Measurements from ENCODE around the gene NR6A1. TPM values are rescaled to one million over a fixed set of nuclear protein-coding genes. Genes with fewer than 3 reads are reported as not detected.
A peak's percentile ranks its signal among the peaks of the same experiment; 100 is the strongest.

The NR6A1 gene
- polyA plus RNA-seq, 2 donors = 0.68 to 1.4 TPM

DNA sequence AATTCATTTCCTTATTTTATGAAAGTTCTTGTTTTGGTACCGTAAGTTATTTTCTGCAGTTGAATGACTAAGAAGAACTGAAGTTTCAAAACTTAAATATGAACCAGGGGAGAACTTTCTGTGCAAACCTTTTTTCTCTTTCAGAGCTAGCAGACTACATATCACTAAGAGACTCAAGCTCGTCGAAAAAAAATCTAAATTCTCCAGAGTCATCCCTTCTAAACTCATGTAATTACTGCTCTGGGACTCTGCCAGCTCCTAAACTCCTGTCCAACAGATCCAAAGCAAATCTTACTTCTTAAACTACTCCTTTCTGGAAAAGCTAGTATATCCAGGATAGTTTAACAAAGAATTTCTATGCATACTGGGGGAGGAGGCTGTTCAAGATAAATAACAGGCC is 176.9 kb downstream of the NR6A1 start:
- no peak overlapping the region for H3K27ac ChIP-seq (ENCODE audit: low read depth in 2 of 2, low read length in 1 of 2)
- H3K4me3 ChIP-seq (ENCODE audit: low read depth in 1 of 2, low read length in 2 of 2) = no peak overlapping the region
- H3K4me1 ChIP-seq (ENCODE audit: control insufficient read depth in 2 of 2, insufficient read depth in 2 of 2, low read length in 1 of 2) = peaks cover 2 to 3% of the 10 kb centered on the region in 2 donors
- H3K36me3 ChIP-seq (ENCODE audit: control insufficient read depth in 2 of 2, insufficient read depth in 2 of 2, low read length in 1 of 2) = no peaks in the 10 kb centered on the region
- H3K27me3 ChIP-seq (ENCODE audit: control insufficient read depth in 1 of 2, insufficient read depth in 2 of 2, low read length in 2 of 2) = no peaks in the 10 kb centered on the region
- no peaks in the 10 kb centered on the region for H3K9me3 ChIP-seq (ENCODE audit: control insufficient read depth in 2 of 2, insufficient read depth in 1 of 2, low read depth in 1 of 2, low read length in 1 of 2)
- WGBS, 2 donors = 43 to 49% methylated on average over 3 of the region's 3 CpGs

DNA sequence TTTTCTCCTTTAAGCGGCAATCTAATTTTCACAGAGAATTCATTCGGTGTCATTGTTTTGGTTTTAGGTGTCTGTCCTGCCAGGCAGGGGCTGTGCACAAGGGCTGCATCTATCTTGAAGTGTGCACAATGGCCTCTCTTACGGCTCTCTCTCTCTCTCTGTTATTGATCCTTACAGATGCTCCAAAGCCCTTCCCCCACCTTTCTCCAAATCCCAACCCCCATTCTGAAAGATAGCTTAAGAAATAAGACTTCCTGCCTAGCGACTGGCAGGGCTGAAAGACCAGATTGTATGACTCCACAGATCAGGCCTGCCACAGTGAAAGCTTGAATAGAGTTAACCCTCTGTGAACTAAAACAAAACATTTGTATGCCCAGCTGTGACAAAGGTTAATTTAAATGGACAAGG is 177.5 kb downstream of the NR6A1 start:
- no peaks in the 10 kb centered on the region for H3K27me3 ChIP-seq (ENCODE audit: control insufficient read depth in 1 of 2, insufficient read depth in 2 of 2, low read length in 2 of 2)
- H3K4me3 ChIP-seq (ENCODE audit: low read depth in 1 of 2, low read length in 2 of 2) = no peak overlapping the region
- H3K9me3 ChIP-seq (ENCODE audit: control insufficient read depth in 2 of 2, insufficient read depth in 1 of 2, low read depth in 1 of 2, low read length in 1 of 2) = no peaks in the 10 kb centered on the region
- peaks cover 2 to 3% of the 10 kb centered on the region in 2 donors for H3K4me1 ChIP-seq (ENCODE audit: control insufficient read depth in 2 of 2, insufficient read depth in 2 of 2, low read length in 1 of 2)
- no peaks in the 10 kb centered on the region for H3K36me3 ChIP-seq (ENCODE audit: control insufficient read depth in 2 of 2, insufficient read depth in 2 of 2, low read length in 1 of 2)
- 54 to 61% methylated on average over 4 of the region's 4 CpGs for WGBS, 2 donors
- H3K27ac ChIP-seq (ENCODE audit: low read depth in 2 of 2, low read length in 1 of 2) = no peak overlapping the region

- Histone ChIP-seq H3K36me3 (ENCODE audit: control insufficient read depth in 2 of 2, insufficient read depth in 2 of 2, low read length in 1 of 2) (no peaks in the 10 kb centered on the region), H3K9me3 (ENCODE audit: control insufficient read depth in 2 of 2, insufficient read depth in 1 of 2, low read depth in 1 of 2, low read length in 1 of 2) (no peaks in the 10 kb centered on the region), H3K27ac (ENCODE audit: low read depth in 2 of 2, low read length in 1 of 2) (no peak overlapping the region), H3K27me3 (ENCODE audit: control insufficient read depth in 1 of 2, insufficient read depth in 2 of 2, low read length in 2 of 2) (no peaks in the 10 kb centered on the region), H3K4me3 (ENCODE audit: low read depth in 1 of 2, low read length in 2 of 2) (no peak overlapping the region), H3K4me1 (ENCODE audit: control insufficient read depth in 2 of 2, insufficient read depth in 2 of 2, low read length in 1 of 2) (peaks cover 2 to 3% of the 10 kb centered on the region in 2 donors)
- WGBS, 2 donors = 77 to 87% methylated on average over 3 of the region's 3 CpGs
Measured at GRCh38 chr9:124593200-124593599, 177.9 kb downstream of the NR6A1 start.

DNA sequence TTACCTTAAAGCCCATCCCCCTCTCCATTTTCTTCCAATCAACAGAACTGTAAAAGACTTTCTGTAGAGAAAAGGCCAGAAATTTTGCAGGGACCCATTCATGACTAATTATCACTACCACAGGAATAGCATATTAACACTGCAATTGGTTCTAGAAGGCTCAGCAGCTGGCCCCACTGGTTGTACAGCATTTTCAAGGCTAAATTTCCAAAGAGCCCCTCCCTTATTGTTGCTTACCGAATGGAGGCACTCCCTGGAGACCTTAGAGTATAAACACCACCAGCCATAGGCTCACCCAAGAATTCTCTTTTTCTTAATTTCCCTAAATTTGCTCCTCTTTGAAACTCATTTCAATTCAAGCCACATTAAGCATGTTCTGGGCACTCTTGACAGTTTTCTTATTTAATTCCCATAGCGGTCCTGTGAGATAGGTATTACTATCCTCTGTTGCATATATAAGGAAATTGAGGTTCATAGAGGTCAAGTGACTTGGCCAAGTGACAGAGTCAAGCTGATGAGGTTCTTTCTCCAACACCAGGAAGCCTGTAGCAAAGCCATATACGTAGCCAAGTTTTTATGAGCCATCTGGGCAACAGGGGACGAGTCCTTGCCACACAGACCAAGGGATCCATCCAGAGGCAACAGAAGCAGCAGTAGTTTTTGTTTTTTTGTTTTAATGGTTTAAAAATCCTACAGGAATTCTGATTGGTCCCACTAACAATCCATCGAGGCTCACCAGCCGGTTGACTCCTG is 180.0 kb downstream of the NR6A1 start:
- H3K27ac ChIP-seq (ENCODE audit: low read depth in 2 of 2, low read length in 1 of 2) = peak overlapping the region; percentile 68 to 85
- peaks cover 0 to 3% of the 10 kb centered on the region in 2 donors for H3K4me1 ChIP-seq (ENCODE audit: control insufficient read depth in 2 of 2, insufficient read depth in 2 of 2, low read length in 1 of 2)
- no peaks in the 10 kb centered on the region for H3K27me3 ChIP-seq (ENCODE audit: control insufficient read depth in 1 of 2, insufficient read depth in 2 of 2, low read length in 2 of 2)

GRCh38 chr9:124584631-124585030 is 186.5 kb downstream of the NR6A1 start:
- no peaks in the 10 kb centered on the region for H3K4me1 ChIP-seq (ENCODE audit: control insufficient read depth in 2 of 2, insufficient read depth in 2 of 2, low read length in 1 of 2)
- H3K4me3 ChIP-seq (ENCODE audit: low read depth in 1 of 2, low read length in 2 of 2) = no peak overlapping the region
- no peaks in the 10 kb centered on the region for H3K36me3 ChIP-seq (ENCODE audit: control insufficient read depth in 2 of 2, insufficient read depth in 2 of 2, low read length in 1 of 2)
- H3K9me3 ChIP-seq (ENCODE audit: control insufficient read depth in 2 of 2, insufficient read depth in 1 of 2, low read depth in 1 of 2, low read length in 1 of 2) = no peaks in the 10 kb centered on the region
- no peak overlapping the region for H3K27ac ChIP-seq (ENCODE audit: low read depth in 2 of 2, low read length in 1 of 2)
- H3K27me3 ChIP-seq (ENCODE audit: control insufficient read depth in 1 of 2, insufficient read depth in 2 of 2, low read length in 2 of 2) = no peaks in the 10 kb centered on the region
- WGBS, 2 donors = 81 to 89% methylated on average over 5 of the region's 5 CpGs

More for the DNA sequence above, 180.0 kb downstream of the NR6A1 start:
- no peaks in the 10 kb centered on the region for H3K36me3 ChIP-seq (ENCODE audit: control insufficient read depth in 2 of 2, insufficient read depth in 2 of 2, low read length in 1 of 2)
- 65 to 72% methylated on average over 6 of the region's 6 CpGs for WGBS, 2 donors
- H3K4me3 ChIP-seq (ENCODE audit: low read depth in 1 of 2, low read length in 2 of 2) = no peak overlapping the region
- H3K9me3 ChIP-seq (ENCODE audit: control insufficient read depth in 2 of 2, insufficient read depth in 1 of 2, low read depth in 1 of 2, low read length in 1 of 2) = no peaks in the 10 kb centered on the region

- no peaks in the 10 kb centered on the region for H3K9me3 ChIP-seq (ENCODE audit: control insufficient read depth in 2 of 2, insufficient read depth in 1 of 2, low read depth in 1 of 2, low read length in 1 of 2)
- no peaks in the 10 kb centered on the region for H3K4me1 ChIP-seq (ENCODE audit: control insufficient read depth in 2 of 2, insufficient read depth in 2 of 2, low read length in 1 of 2)
- no peaks in the 10 kb centered on the region for H3K36me3 ChIP-seq (ENCODE audit: control insufficient read depth in 2 of 2, insufficient read depth in 2 of 2, low read length in 1 of 2)
- H3K27me3 ChIP-seq (ENCODE audit: control insufficient read depth in 1 of 2, insufficient read depth in 2 of 2, low read length in 2 of 2) = no peaks in the 10 kb centered on the region
- H3K4me3 ChIP-seq (ENCODE audit: low read depth in 1 of 2, low read length in 2 of 2) = no peak overlapping the region
- H3K27ac ChIP-seq (ENCODE audit: low read depth in 2 of 2, low read length in 1 of 2) = no peak overlapping the region
- 70 to 79% methylated on average over 1 of the region's 1 CpG for WGBS, 2 donors
Measured at GRCh38 chr9:124583134-124583533, 188.0 kb downstream of the NR6A1 start.

GRCh38 chr9:124580186-124580585 is 190.9 kb downstream of the NR6A1 start:
- no peaks in the 10 kb centered on the region for H3K36me3 ChIP-seq (ENCODE audit: control insufficient read depth in 2 of 2, insufficient read depth in 2 of 2, low read length in 1 of 2)
- 96 to 98% methylated on average over 1 of the region's 1 CpG for WGBS, 2 donors
- no peaks in the 10 kb centered on the region for H3K27me3 ChIP-seq (ENCODE audit: control insufficient read depth in 1 of 2, insufficient read depth in 2 of 2, low read length in 2 of 2)
- no peak overlapping the region for H3K4me3 ChIP-seq (ENCODE audit: low read depth in 1 of 2, low read length in 2 of 2)
- H3K4me1 ChIP-seq (ENCODE audit: control insufficient read depth in 2 of 2, insufficient read depth in 2 of 2, low read length in 1 of 2) = no peaks in the 10 kb centered on the region
- no peak overlapping the region for H3K27ac ChIP-seq (ENCODE audit: low read depth in 2 of 2, low read length in 1 of 2)
- no peaks in the 10 kb centered on the region for H3K9me3 ChIP-seq (ENCODE audit: control insufficient read depth in 2 of 2, insufficient read depth in 1 of 2, low read depth in 1 of 2, low read length in 1 of 2)

GRCh38 chr9:124576751-124577150 is 194.4 kb downstream of the NR6A1 start:
- Histone ChIP-seq H3K4me1 (ENCODE audit: control insufficient read depth in 2 of 2, insufficient read depth in 2 of 2, low read length in 1 of 2) (no peaks in the 10 kb centered on the region), H3K27ac (ENCODE audit: low read depth in 2 of 2, low read length in 1 of 2) (no peak overlapping the region), H3K36me3 (ENCODE audit: control insufficient read depth in 2 of 2, insufficient read depth in 2 of 2, low read length in 1 of 2) (no peaks in the 10 kb centered on the region), H3K9me3 (ENCODE audit: control insufficient read depth in 2 of 2, insufficient read depth in 1 of 2, low read depth in 1 of 2, low read length in 1 of 2) (no peaks in the 10 kb centered on the region), H3K27me3 (ENCODE audit: control insufficient read depth in 1 of 2, insufficient read depth in 2 of 2, low read length in 2 of 2) (no peaks in the 10 kb centered on the region), H3K4me3 (ENCODE audit: low read depth in 1 of 2, low read length in 2 of 2) (no peak overlapping the region)
- WGBS, 2 donors = 92 to 97% methylated on average over 6 of the region's 6 CpGs

DNA sequence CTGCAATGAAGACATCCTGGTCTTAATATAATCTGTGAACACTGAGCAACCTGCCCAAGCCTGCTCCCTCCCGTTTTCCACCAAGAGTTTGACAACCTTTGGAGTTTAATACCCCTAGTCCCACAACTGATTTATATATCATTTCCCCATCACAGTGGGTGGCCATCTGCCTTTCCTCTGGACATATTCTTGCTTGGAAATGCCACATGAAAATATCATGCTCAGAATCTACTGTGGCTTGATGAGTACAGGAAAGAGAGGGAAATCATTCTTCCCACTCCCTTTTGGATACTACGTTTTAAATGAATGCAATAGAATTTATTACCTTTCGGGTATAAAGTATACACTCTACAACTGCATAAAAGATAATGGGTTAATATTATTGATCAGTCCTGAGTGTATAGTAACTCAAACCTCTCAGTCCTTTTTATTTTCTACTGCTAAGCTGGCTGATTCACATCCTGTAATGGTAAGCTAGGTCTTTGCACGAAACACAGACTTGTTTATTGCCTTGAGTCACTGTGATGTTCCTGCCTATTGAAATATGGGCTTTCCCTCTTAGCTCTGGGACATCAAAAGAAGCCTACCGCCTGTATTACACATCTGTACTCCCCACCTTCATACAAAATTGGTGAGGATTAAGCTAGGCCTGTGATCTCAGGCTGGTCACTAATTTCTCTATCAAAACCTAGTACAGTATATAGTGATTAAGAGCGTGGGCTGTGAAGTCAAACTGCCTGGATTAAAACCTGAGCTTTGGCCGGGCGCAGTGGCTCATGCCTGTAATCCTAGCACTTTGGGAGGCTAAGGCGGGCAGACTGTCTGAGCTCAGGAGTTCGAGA is 196.4 kb downstream of the NR6A1 start:
- 64 to 71% methylated on average over 10 of the region's 10 CpGs for WGBS, 2 donors
- H3K27ac ChIP-seq (ENCODE audit: low read depth in 2 of 2, low read length in 1 of 2) = peak overlapping the region in 1 of 2 donors; percentile 24

More for the DNA sequence above, 196.4 kb downstream of the NR6A1 start:
- no peak overlapping the region for H3K4me3 ChIP-seq (ENCODE audit: low read depth in 1 of 2, low read length in 2 of 2)
- H3K27me3 ChIP-seq (ENCODE audit: control insufficient read depth in 1 of 2, insufficient read depth in 2 of 2, low read length in 2 of 2) = no peaks in the 10 kb centered on the region
- no peaks in the 10 kb centered on the region for H3K4me1 ChIP-seq (ENCODE audit: control insufficient read depth in 2 of 2, insufficient read depth in 2 of 2, low read length in 1 of 2)
- H3K36me3 ChIP-seq (ENCODE audit: control insufficient read depth in 2 of 2, insufficient read depth in 2 of 2, low read length in 1 of 2) = no peaks in the 10 kb centered on the region
- no peaks in the 10 kb centered on the region for H3K9me3 ChIP-seq (ENCODE audit: control insufficient read depth in 2 of 2, insufficient read depth in 1 of 2, low read depth in 1 of 2, low read length in 1 of 2)

All from esophagus (tissue), 2 donors.